G401 (cell line): ENCODE results near the gene FAR1. TPM values are rescaled to one million over a fixed set of nuclear protein-coding genes. Genes with fewer than 3 reads are reported as not detected.
"Not testable (repeated sequence)": the region's sequence is repeated elsewhere in the genome, so short reads cannot be mapped to it uniquely, and the experiment has no call there.

Experiments used
- DNase-seq: peaks from one replicate; pipeline ENCODE4 v3.0.0-alpha.2; 2015; ENCODE audit warnings: low spot score
- in situ Hi-C: cut with HindIII; loops from 2 replicates; pipeline ENCODE4 v1.10.0; 2016; ENCODE audit warnings: low sequenced_read_pairs, mixed read lengths
- total RNA-seq: library from RNA; depleted of rRNA; stranded (reverse); fragments of >200 nt; shearing (Covaris generic); gene quantifications from 2 replicates; pipeline ENCODE4 v1.2.3, GENCODE V29; 2014

Gene FAR1
- total RNA-seq, 1 experiment from 2014 or later = 52.7 TPM

DNA sequence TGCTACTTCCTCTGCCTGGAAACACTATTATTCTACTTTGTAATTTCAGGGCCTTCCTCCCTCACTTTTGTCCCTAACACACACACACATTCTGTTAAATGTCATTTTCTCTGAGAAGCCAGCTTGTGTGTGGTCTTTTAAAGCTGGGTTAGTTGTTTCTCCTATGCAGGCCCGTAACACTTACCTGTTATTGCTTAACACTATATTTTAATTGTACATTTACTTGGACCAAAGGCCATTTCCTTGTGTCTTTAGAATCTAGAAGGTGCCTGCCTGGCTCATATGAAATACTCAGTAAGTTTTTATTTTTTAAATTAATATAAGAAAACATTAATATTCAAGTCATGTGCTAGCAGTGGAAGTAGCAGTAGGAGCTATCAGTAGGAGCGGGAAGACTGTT, 30.6 kb downstream of the FAR1 start:
- DNase-seq = no peak
- in situ Hi-C loops = no loop called here

- no peak for DNase-seq
- in situ Hi-C loops = no loop called here
These were observed 31.4 kb downstream of the FAR1 start for GRCh38 chr11:13699870-13700269.

- peak; percentile 14 for DNase-seq
- in situ Hi-C loops = no loop called here
These were observed 33.0 kb downstream of the FAR1 start for GRCh38 chr11:13701506-13701905.

DNA sequence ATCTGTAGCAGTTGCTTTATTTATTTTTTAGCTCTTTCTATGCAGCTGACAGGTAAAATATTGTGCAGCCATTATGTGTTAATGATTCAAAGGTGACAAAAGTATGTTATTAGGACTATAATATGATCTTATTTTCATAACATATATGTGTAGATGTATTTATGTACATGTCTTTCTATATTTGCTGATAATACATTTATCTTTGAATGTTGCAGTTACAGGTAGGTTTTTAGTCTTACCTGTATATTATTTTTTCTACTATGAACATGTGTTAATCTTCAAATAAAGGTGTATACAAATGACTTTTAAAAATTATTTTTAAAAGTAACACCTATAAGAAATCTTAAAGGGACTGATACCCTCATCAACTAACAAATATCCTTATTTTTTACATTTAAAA, 33.6 kb downstream of the FAR1 start:
- in situ Hi-C loops = no loop called here
- no peak for DNase-seq

DNA sequence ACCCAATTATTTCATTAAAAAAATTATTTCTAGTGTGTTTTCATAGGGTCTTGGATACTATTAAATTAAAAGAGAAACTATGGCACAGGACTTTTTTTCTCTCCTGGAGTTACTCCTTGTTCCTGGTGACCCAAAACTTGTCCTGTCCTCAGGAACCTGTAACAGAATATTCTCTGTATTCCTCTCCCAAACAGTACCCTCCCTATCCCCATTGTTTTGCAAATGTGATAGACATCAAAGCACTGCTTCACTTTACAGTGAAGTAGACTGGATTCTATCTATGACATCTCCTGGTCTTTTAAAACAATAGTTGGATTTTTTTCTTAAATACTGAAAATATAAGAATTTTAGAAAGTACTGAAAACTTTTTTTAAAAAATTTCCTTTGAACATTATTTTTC, 37.2 kb downstream of the FAR1 start:
- no peak for DNase-seq
- in situ Hi-C loops = no loop called here

DNA sequence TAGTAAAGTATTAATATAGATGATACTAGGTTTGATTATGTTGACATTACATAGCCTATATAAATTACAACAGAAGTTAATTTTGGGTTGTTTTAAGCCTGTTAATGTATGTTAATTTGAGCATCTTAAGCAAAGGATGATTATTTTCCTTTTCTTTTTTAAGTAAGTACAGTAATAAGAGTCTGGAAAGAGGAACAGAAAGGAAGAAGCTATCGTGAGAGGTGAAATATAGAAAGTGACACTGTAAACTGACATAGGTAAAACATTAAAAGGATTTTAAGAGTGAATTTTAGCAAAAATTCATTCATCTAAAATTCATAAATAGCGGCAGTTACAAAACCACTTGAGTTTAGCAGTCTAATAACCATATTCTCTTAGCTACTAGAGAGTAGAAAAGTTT, 45.5 kb downstream of the FAR1 start:
- in situ Hi-C loops = no loop called here

GRCh38 chr11:13717331-13717730, 48.9 kb downstream of the FAR1 start:
- in situ Hi-C loops = no loop called here
- no peak for DNase-seq

More for the DNA sequence above, 45.5 kb downstream of the FAR1 start:
- no peak for DNase-seq

DNA sequence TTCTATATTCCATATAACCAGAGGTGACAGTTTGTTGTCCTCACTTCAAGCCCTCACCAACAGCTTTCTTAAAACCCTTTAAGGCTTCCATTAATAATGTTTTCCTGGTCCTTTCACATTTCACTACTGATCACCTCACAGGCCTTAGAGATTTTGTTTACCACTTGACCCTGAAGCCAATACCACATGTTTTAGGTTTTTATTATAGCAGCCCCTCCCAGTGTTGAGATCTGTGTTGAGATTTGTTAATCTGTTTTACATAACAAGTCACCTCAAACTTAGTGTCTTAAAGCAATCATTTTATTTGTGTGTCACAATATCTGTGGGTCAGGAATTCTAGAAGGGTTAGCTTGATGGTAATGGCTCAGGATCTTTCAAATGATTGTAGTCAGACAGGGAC, 49.9 kb downstream of the FAR1 start:
- in situ Hi-C loops = no loop called here
- DNase-seq = no peak

GRCh38 chr11:13720940-13721339, 52.5 kb downstream of the FAR1 start:
- DNase-seq = no peak
- in situ Hi-C loops = no loop called here

- in situ Hi-C loops = no loop called here
- DNase-seq = no peak
These were observed 53.3 kb downstream of the FAR1 start for GRCh38 chr11:13721760-13722159.

- in situ Hi-C loops = no loop called here
- DNase-seq = no peak
These were observed 58.0 kb downstream of the FAR1 start for GRCh38 chr11:13726456-13726855.

- DNase-seq = no peak
- in situ Hi-C loops = no loop called here
These were observed 59.6 kb downstream of the FAR1 start for GRCh38 chr11:13728076-13728475.

DNA sequence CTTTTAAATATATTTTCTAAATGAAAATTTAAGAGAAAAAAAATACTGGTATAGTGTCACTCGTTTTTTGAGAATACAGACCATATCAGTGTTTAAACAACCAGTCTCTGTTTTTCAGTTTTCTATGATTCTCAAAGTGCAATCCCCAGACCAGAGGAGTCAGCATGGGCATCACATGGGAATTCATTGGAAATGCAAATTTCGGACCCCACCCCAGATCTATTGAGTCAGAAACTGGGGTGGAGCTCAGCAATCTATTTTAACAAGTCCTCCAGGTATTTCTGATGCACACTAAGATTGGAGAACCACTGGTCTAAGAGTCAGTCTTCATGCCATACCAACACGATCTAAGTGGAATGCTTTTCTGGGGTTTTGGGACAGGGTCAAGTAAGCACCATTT, 66.1 kb downstream of the FAR1 start:
- in situ Hi-C loops = no loop called here
- no peak for DNase-seq

DNA sequence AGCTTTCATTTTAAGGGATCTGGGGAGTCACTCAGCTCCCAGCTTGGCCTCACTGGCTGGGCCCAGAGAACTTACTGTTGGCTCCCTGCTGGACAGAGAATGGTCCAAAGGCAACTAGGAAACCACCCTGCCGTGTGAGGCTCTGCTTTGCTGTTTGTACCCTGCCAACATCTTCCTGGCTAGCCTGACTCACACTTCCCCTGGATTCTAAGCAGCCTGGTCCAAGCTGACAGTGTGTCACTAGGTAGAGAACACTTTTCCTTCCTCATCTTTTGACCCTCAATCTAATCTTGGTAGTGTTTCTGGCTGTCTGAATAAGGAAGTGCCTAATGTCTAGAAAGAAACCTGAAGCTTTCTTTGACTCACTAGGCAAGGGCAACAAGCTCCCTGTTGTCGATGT, 76.7 kb downstream of the FAR1 start:
- no peak for DNase-seq
- in situ Hi-C loops = no loop called here

DNA sequence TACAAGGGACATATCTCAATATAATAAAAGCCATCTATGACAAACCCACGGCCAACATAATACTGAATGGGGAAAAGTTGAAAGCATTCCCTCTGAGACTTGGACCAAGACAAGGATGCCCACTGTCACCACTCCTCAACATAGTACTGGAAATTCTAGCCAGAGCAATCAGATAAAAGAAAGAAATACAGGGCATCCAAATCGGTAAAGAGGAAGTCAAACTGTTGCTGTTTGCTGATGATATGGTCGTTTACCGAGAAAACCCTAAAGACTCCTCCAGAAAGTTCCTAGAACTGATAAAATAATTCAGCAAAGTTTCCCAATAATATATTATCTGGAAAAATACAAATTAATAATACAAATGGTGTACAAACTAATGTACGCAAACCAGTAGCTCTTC, 84.8 kb downstream of the FAR1 start:
- DNase-seq, in situ Hi-C loops: not testable (repeated sequence)

GRCh38 chr11:13759050-13759449, 90.6 kb downstream of the FAR1 start:
- DNase-seq = no peak
- in situ Hi-C loops = no loop called here

DNA sequence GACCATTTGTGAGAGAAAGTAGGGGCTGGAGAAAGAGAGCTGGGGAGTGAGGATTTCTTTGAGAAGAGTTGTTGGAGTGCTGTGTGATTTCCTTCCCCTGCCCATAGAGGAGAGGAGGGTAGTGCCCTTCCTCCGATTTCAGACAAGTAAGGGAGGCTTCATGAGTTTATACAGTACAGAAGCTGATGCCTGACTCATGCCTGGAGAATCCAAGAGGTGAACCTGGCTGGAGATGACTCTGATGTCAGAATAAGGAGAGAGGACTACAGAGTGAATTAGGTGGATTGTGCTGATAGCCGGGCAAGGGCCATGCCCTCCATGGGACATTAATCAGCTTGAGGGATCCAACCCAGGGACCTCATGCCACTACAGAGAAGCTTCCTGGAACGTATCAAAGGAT, 91.6 kb downstream of the FAR1 start:
- no peak for DNase-seq
- in situ Hi-C loops = no loop called here

DNA sequence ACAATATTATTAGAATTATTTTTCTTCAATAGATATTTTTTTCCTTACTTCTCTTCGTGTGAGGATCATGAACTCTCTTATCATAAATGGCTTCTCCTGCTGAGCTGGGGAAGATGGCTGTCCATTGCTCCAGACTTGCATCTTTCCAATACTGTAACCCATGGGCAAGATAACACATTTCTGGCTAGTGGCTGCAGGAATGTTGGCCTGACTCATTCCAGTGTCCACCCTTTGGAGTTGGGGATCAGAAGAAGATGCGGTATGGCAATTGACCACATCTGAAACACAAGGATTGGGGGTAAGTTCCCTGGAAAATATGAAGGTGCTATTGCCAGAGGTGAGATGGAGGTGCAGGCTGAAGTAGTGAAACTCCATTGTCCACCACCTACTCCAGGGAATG, 92.8 kb downstream of the FAR1 start:
- DNase-seq = no peak
- in situ Hi-C loops = no loop called here

- DNase-seq = no peak
- in situ Hi-C loops = no loop called here
These were observed 93.2 kb downstream of the FAR1 start for GRCh38 chr11:13761716-13762115.

- no peak for DNase-seq
- in situ Hi-C loops = no loop called here
These were observed 94.2 kb downstream of the FAR1 start for GRCh38 chr11:13762718-13763117.

- no peak for DNase-seq
- in situ Hi-C loops = no loop called here
These were observed 94.9 kb downstream of the FAR1 start for GRCh38 chr11:13763341-13763740.

- peak; percentile 64 for DNase-seq
- in situ Hi-C loops = no loop called here
These were observed 97.4 kb downstream of the FAR1 start for GRCh38 chr11:13765886-13766285.
